BE2C (cell line): ENCODE data around the gene CHRND.

Experiments
- DNase-seq: peaks from one replicate; pipeline ENCODE4 v3.0.0-alpha.2; 2020
- H3K27me3 ChIP-seq: fragments of 250-450 bp; sonication (Bioruptor Pico); 2 replicates; pipeline ENCODE4 v1.5.1; 2020; ENCODE audit warnings: mild to moderate bottlenecking
- H3K36me3 ChIP-seq: fragments of 250-450 bp; sonication (Bioruptor Pico); 2 replicates; pipeline ENCODE4 v1.5.1; 2020; ENCODE audit warnings: mild to moderate bottlenecking
- H3K4me1 ChIP-seq: fragments of 250-450 bp; sonication (Bioruptor Pico); 2 replicates; pipeline ENCODE4 v1.5.1; 2020
- H3K4me3 ChIP-seq: 2 replicates; pipeline ENCODE4 v1.5.1; 2011; ENCODE audit warnings: low read depth, low read length
- H3K9me3 ChIP-seq: fragments of 250-450 bp; sonication (Bioruptor Pico); 2 replicates; pipeline ENCODE4 v1.5.1; 2020
- TF ChIP-seq, protein P1 (sequence below): IDR thresholded peaks from 2 replicates; pipeline ENCODE4 v1.5.1; 2012; ENCODE audit warnings: mild to moderate bottlenecking, low read depth, low read length

CHRND gene

GRCh38 chr2:232577841-232578240 lies 51.9 kb downstream of the CHRND start:
- TF ChIP-seq, protein P1, sequence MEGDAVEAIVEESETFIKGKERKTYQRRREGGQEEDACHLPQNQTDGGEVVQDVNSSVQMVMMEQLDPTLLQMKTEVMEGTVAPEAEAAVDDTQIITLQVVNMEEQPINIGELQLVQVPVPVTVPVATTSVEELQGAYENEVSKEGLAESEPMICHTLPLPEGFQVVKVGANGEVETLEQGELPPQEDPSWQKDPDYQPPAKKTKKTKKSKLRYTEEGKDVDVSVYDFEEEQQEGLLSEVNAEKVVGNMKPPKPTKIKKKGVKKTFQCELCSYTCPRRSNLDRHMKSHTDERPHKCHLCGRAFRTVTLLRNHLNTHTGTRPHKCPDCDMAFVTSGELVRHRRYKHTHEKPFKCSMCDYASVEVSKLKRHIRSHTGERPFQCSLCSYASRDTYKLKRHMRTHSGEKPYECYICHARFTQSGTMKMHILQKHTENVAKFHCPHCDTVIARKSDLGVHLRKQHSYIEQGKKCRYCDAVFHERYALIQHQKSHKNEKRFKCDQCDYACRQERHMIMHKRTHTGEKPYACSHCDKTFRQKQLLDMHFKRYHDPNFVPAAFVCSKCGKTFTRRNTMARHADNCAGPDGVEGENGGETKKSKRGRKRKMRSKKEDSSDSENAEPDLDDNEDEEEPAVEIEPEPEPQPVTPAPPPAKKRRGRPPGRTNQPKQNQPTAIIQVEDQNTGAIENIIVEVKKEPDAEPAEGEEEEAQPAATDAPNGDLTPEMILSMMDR = no peak
- Histone ChIP-seq H3K4me3 (no peak overlapping the region), H3K36me3 (peaks cover 8% of the 10 kb centered on the region)

DNA sequence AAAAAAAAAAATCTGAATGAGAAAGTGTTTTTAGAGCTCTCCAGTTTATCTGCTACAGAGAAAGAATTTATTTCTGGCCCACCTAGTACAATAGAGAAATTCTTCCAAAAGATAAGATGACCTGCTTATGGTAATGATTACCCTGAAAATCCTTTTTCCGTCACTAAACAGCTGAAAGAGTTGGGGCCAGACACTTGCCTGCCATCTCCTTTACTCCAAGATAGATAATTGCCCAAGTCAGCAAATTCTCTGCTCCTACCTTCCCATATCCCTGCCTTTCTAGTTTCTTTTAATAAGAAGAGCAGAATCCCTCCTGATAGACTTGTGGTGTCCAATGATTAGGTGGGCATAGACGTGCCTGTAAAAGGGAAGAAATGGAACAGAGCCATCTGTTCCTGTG lies 52.7 kb downstream of the CHRND start:
- Histone ChIP-seq H3K27me3 (no peaks in the 10 kb centered on the region), H3K36me3 (peaks cover 4% of the 10 kb centered on the region), H3K4me1 (no peaks in the 10 kb centered on the region), H3K9me3 (no peaks in the 10 kb centered on the region), H3K4me3 (no peak overlapping the region)
- TF ChIP-seq, protein P1 = no peak
- DNase-seq = no peak

More at GRCh38 chr2:232577841-232578240, 51.9 kb downstream of the CHRND start:
- no peaks in the 10 kb centered on the region for H3K4me1 ChIP-seq
- H3K9me3 ChIP-seq = no peaks in the 10 kb centered on the region
- H3K27me3 ChIP-seq = no peaks in the 10 kb centered on the region
- DNase-seq = no peak

GRCh38 chr2:232580648-232580981 lies 54.7 kb downstream of the CHRND start:
- Histone ChIP-seq H3K9me3 (no peaks in the 10 kb centered on the region), H3K4me3 (no peak overlapping the region), H3K4me1 (no peaks in the 10 kb centered on the region), H3K36me3 (no peaks in the 10 kb centered on the region; the same call in none of the 2 replicates), H3K27me3 (no peaks in the 10 kb centered on the region)
- TF ChIP-seq, protein P1 = no peak
- DNase-seq = no peak

- TF ChIP-seq, protein P1 = no peak
- Histone ChIP-seq H3K27me3 (no peaks in the 10 kb centered on the region), H3K4me1 (no peaks in the 10 kb centered on the region), H3K36me3 (no peaks in the 10 kb centered on the region; the same call in none of the 2 replicates), H3K9me3 (no peaks in the 10 kb centered on the region), H3K4me3 (no peak overlapping the region)
- DNase-seq = no peak
These were observed 55.8 kb downstream of the CHRND start for GRCh38 chr2:232581725-232582124.

- no peaks in the 10 kb centered on the region for H3K9me3 ChIP-seq
- peaks cover 8% of the 10 kb centered on the region; the same call in 1 of the 2 replicates for H3K4me1 ChIP-seq
- DNase-seq = no peak
- TF ChIP-seq, protein P1 = no peak
- no peak overlapping the region for H3K4me3 ChIP-seq
- no peaks in the 10 kb centered on the region; the same call in 1 of the 2 replicates for H3K36me3 ChIP-seq
- no peaks in the 10 kb centered on the region for H3K27me3 ChIP-seq
These were observed 58.3 kb downstream of the CHRND start for GRCh38 chr2:232584238-232584637.
